ENCODE measurements around the gene CXXC5.

CXXC5 gene

DNA sequence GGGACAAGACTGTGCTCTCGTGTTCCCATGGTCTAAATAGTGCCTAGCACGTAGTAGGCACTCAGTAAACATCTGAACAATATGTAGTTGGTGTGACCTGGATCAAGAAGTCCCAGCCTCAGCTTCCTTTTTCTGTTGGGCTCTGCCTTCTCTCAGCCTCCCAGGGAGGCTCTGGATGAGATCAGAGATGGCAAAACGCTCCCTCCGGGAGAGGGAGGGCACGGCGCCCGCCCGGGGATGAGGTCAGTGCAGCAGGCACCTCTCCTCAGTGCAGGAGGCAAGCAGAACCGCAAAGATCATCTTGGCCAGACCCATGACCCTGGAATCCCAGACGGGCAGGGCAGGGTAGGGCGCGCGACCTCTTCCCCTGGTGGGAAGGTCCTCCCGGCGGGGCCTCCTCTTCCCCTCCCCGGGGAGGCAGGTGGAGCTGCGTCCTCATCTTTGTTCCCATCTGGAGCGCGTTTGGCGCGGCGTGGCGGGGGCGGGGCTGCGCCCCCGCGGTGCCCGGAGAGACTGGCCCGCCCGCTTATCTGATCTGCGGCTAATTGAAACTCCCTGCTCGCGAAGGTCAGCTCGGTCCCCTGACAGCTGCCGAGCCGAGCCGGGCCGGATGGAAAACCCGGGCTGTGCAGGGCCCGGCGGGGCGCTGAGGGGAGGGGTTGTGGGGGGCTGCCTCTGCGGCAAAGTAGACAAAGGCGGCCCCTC is 60.9 kb downstream of the CXXC5 start:
- H3K27me3 ChIP-seq (replicated peaks): no peaks in the 10 kb centered on the region
- in situ Hi-C loops (cut with HindIII; ENCODE audit: low pct_ligation_motif_present, low sequenced_read_pairs): no loop called here
- peak overlapping the region; percentile 29 for H3K4me3 ChIP-seq (ENCODE audit: low read depth, low read length)
- no peaks in the 10 kb centered on the region for H3K36me3 ChIP-seq (replicated peaks)
- TF ChIP-seq, protein P1, sequence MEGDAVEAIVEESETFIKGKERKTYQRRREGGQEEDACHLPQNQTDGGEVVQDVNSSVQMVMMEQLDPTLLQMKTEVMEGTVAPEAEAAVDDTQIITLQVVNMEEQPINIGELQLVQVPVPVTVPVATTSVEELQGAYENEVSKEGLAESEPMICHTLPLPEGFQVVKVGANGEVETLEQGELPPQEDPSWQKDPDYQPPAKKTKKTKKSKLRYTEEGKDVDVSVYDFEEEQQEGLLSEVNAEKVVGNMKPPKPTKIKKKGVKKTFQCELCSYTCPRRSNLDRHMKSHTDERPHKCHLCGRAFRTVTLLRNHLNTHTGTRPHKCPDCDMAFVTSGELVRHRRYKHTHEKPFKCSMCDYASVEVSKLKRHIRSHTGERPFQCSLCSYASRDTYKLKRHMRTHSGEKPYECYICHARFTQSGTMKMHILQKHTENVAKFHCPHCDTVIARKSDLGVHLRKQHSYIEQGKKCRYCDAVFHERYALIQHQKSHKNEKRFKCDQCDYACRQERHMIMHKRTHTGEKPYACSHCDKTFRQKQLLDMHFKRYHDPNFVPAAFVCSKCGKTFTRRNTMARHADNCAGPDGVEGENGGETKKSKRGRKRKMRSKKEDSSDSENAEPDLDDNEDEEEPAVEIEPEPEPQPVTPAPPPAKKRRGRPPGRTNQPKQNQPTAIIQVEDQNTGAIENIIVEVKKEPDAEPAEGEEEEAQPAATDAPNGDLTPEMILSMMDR (IDR thresholded peaks at IDR 0.05; ENCODE audit: low read depth, low read length, missing control alignments): no peak
- DNase-seq: peak; percentile 33
- peak overlapping the region; percentile 53 for H3K27ac ChIP-seq

DNA sequence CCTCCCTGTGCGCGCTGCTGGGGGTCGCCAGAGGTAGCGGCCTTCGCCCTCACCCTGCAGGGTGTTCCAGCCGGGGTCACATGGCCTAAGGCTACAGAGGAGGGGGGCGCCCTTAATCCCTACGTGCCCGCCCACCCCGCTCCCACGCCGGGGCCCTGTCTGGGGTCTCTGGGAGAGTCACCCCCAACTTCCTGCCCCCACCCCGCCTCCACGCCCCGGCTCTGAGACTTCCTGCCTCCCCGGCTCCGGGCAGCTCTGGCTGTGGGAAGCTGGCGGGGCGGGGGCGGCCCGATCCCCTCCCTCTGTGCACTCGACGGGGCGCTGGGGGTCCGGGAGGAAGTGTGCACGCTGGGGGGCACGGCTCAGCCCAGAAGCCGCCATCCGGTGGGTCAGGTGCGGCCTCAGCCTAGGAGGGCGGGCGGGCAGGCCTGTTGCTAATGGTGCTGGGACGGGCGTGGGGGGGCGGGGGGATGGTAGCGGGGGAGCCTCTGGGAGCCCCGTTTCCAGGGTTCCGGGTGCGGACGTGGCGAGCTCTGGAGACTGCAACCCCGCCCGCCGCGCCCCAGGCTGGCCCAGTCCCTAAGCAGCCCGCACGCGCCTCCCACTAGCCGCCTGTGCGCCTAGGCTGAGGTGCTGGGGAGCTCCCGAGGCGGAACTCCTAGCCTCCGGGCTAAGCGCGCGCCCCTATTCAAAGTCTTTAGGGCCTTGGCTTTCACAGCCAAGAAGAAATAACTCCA is 61.6 kb downstream of the CXXC5 start:
- in situ Hi-C loops (cut with HindIII; ENCODE audit: low pct_ligation_motif_present, low sequenced_read_pairs): no loop called here
- H3K36me3 ChIP-seq (replicated peaks): no peaks in the 10 kb centered on the region
- peak overlapping the region; percentile 29 for H3K4me3 ChIP-seq (ENCODE audit: low read depth, low read length)
- H3K27me3 ChIP-seq (replicated peaks): no peaks in the 10 kb centered on the region
- DNase-seq: peak; percentile 24
- TF ChIP-seq, protein P1 (IDR thresholded peaks at IDR 0.05; ENCODE audit: low read depth, low read length, missing control alignments): no peak
- H3K27ac ChIP-seq: peak overlapping the region; percentile 58

DNA sequence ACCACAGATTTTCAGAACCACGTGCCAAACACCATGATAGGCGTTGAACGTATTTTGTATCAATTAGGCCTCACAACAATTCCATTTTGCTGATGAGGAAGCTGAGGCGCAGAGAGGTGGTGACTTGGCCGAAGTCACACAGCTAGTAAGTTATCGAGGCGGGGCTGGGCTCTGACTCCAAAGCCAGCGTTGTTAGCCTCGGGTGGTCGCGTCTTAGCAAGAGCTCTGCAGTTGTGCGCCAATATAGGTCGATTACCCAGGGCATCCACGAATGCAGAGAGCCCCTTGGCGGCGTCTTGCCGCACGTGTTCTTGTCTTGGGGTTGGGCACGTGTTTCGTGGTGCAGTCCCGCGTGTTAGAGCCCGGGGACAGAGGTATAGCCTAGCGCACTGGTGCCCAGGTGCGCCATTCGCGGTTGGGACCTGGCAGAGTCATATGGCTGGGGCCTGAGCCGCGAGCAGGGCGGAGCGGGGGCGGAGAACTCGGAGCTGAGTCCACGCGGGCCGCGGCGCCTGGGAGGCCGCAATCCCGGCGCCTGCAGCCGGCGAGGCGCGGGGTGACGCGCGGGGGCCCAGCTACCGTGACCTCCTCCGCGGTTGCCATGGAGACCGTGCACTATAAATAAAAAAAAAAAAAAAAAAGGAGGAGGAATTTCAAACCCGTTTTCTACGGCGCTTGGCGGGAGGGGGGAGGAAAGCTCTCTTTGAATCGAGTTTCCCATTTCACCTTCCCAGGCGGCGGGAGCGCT is 62.3 kb downstream of the CXXC5 start:
- in situ Hi-C loops (cut with HindIII; ENCODE audit: low pct_ligation_motif_present, low sequenced_read_pairs): no loop called here
- Histone ChIP-seq H3K27me3 (replicated peaks) (no peaks in the 10 kb centered on the region), H3K4me3 (ENCODE audit: low read depth, low read length) (peak overlapping the region; percentile 53), H3K36me3 (replicated peaks) (no peaks in the 10 kb centered on the region), H3K27ac (peak overlapping the region; percentile 58)
- DNase-seq: peak; percentile 63
- TF ChIP-seq, protein P1 (IDR thresholded peaks at IDR 0.05; ENCODE audit: low read depth, low read length, missing control alignments): no peak

DNA sequence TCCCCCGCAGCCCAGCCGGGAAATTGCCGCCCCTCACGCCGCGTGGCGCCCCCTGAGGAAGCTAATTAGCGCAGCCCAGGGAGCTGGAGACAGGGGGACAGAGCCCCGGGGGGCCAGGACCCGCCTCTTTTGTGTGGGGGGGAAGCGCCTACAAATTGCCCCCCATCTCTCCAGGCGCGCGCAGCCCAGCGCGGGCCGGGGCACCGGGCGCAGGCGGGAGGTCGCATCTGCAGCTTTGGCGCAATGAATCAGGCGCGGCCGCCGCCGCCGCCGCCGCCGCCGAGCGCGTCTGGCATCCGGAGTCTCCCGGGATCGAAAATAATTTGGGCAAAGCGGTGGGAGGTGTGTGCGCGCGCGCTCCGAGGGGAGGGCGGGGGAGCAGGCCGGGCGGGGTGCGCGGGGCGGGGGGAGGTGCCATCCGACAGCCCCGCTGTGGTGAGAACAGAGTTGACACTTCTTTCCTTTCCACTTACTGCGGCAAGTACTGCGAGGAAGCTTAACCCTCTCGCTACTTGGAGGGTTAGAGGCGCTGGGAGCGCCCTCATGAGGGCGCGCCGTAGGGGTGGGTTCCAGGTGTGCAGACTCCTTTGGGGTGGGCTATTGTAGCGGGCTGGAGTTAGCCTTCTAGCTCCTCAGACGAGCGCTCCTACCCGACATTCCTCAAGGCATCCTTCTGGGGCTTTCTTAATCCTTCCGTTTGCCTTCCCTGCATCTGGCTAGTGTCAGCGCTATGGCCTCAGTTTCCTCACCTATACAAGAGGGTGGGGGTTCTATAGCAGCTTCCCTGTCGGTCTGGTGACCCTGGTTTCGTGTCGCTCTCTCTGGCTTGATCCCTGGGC is 63.1 kb downstream of the CXXC5 start:
- peak overlapping the region; percentile 58 for H3K27ac ChIP-seq
- in situ Hi-C loops (cut with HindIII; ENCODE audit: low pct_ligation_motif_present, low sequenced_read_pairs): no loop called here
- peak overlapping the region; percentile 53 for H3K4me3 ChIP-seq (ENCODE audit: low read depth, low read length)
- TF ChIP-seq, protein P1 (IDR thresholded peaks at IDR 0.05; ENCODE audit: low read depth, low read length, missing control alignments): peak; percentile 52
- no peaks in the 10 kb centered on the region for H3K36me3 ChIP-seq (replicated peaks)
- no peak for DNase-seq
- H3K27me3 ChIP-seq (replicated peaks): no peaks in the 10 kb centered on the region

DNA sequence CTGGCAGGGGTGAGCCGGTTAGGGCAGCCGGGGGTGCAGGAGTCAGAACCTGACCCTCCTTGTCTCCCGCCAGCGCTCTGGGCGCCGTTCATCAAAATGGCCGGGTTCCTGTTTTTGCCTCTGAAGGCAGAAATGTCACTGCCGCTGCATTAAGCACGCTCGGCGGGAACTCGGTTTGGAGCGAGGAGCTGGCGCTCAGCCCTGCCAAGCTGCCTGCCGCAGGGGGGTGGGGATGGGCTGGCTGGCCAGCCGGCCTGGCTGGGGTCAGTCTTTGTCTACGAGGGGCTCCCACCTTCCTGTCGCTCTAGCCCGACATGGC is 63.7 kb downstream of the CXXC5 start:
- Histone ChIP-seq H3K36me3 (replicated peaks) (no peaks in the 10 kb centered on the region), H3K4me3 (ENCODE audit: low read depth, low read length) (peak overlapping the region; percentile 53), H3K27ac (no peak overlapping the region), H3K27me3 (replicated peaks) (no peaks in the 10 kb centered on the region)
- no peak for DNase-seq
- TF ChIP-seq, protein P1 (IDR thresholded peaks at IDR 0.05; ENCODE audit: low read depth, low read length, missing control alignments): no peak
- in situ Hi-C loops (cut with HindIII; ENCODE audit: low pct_ligation_motif_present, low sequenced_read_pairs): no loop called here
